Activated T-cell treated with anti-CD3 and anti-CD28 coated beads for 48 hours (primary cell): ENCODE results near the gene FAF1.
"Not testable (repeated sequence)": the region's sequence is repeated elsewhere in the genome, so short reads cannot be mapped to it uniquely, and the experiment has no call there.

ENCODE experiments used
- DNase-seq: peaks from one replicate; pipeline ENCODE4 v3.0.0-alpha.2; 2020; ENCODE audit warnings: low read depth

The FAF1 gene

DNA sequence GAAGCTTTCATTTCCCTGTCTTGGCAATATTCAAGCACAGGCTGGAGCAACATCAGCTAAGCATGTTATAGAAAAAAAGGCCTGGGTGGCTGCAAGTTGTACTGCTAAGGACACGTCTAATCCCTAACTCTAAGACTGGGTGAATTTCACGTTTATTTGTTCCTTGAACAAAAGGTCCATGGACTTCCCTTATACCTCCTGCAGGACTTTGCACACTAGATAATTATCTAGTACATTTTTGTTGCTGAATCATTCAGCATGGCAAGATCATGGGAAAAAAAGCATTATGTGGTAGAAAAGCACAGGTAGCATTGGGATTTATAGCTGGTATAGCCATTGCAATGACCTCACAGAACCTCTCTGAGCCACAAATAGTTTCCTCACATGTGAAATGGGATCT, 406.1 kb downstream of the FAF1 start:
- DNase-seq: no peak

DNA sequence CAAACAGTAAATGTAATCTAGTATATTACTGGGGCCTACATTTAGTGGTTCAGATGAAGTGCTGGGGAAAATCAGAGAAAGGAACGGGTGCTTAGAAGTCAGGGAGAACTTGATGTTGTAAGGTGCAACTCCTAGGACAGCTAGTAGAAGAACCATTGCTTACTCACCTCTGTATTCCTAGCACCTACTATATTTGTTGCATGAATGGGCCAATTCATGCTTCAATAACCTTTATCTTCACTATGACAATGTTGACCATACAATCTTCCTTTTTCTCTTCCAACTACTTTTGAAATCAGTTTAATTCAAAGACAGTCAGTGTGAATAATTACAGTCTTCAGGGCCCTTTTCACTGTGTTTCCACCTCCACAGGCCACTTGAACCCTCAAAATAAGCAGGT, 411.8 kb downstream of the FAF1 start:
- no peak for DNase-seq

DNA sequence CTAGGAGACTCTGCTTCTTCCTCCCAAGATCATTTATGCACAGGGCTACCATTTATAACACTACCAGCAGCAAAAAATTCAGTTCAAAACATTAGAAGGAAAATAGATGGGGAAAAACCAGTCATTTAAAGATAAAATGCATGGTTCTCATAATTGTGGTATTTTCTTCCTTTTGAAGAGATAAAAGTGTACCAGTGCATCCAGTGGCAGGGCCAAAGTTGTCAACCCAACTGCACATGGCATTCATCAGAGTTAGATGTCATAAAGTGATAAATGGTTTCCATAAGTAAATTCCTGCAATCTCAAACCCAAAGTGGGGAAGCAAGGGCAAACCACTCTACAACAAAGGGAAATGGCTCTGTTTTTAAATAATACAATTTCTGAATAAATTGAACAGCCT, 417.7 kb downstream of the FAF1 start:
- no peak for DNase-seq

DNA sequence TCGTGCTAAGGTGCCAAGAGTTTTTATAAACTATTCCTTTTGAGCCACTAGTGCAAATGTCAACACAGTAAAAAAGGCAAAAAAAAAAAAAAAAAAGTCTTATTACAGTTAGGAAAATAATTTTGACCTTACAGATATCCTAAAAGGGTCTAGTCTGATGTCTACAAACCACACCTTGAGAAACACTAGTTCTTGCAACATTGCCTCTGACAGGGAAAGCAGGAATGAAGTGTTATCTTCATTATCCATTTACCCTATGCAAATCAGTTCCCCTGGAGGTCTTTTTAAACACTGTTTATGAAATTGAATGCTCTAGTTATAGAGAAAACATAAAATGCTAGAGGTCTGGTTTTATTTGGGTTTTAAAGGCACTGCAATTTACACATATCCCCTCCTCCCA, 421.6 kb downstream of the FAF1 start:
- DNase-seq: no peak

DNA sequence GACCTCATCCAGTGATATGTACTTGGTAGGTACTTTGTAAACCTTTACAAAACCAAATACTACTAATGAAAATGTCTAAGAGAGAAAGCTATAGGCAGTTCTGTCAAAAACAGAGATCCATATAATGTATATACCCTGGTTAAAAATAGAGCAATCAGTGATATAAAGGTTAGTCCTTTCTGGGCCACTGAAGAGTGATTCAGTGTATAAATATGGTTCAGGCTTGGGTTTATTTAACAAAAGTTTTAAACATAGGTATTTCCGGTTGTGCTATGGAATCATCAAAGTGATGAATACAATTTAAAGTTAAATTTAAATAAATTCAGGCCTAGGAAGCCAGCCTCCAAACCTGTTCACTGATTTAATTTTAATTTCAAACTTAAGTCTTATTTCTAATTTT, 428.5 kb downstream of the FAF1 start:
- no peak for DNase-seq

DNA sequence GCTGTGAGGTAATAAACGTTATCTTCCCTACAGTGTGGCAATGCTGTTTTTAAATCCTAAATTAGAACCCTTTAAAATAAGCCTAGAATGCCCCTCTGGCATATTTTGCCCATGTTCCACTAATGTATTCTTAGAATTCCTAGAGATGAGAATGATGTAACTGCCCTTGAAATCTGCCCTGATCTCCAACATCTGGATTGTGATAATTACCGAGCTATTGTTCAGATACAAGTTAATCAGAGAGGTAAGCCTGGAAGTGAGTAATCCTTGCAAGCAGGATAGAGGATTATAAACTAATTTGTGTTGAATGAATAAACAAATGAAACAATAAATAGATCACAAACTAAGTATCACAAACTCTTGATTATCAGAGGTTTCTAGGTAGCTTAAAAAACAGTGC, 429.0 kb downstream of the FAF1 start:
- no peak for DNase-seq

DNA sequence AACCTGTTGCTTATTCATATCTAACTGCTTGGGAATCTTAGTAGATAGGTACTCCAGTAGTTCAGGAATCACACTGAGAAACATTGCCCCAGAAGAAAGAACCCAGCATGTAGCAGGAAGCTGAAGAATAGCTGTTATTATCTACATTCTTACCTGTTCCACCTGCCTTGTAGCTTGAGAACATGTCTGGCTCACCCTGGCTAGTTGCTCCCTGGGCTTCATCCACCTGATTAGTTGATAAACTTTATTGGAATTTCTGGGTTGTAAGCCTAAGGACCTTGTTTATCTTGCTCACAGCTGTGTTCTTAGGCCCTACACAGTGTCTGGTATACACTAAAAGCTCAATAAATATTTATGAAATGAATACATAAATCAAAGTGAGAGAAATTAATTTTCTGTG, 430.6 kb downstream of the FAF1 start:
- no peak for DNase-seq

DNA sequence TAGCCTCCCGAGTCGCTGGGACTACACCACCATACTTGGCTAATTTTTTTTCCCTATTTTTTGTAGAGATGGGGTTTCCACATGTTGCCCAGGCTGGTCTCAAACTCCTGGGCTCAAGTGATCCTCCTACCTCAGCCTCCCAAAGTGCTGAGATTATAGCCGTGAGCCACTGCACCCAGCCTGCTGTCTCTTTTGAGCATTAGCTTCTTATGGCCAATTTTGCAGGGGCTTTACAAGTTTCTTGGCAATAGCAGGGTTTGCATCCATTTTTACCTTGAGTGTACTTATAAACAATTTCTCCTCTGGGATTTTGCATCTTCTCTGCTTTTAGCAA, 432.1 kb downstream of the FAF1 start:
- DNase-seq: not testable (repeated sequence)

DNA sequence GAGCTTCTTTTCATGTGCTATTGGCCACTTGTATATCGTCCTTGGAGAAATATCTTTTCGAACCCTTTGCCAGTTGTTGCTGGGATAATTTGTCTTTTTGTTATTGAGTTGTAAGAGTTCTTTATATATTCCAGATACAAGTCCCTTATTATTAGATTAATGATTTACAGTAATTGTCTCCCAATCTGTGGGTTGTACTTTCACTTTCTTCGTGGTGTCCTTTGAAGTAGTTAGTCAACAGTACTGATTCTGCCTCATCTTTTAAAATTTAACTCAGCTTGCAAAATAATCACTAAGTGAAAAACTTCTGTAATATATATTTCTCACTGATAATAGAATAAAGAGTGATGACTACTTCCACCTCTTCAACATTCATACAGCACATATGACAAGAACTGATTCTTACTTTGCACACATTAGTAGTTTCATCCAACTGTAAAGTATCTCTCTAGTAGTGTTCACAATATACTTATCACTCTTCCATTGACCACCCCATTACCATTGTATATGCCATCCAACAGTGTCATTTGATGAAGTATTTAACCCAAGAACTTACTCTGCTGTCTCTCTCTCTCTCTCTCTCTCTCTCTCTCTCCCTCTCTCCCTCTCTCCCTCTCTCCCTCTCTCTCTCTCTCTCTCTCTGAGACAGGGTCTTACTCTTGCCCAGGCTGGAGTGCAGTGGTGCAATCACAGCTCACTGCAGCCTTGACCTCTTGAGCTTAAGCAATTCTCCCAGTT, 432.6 kb downstream of the FAF1 start:
- no peak for DNase-seq

DNA sequence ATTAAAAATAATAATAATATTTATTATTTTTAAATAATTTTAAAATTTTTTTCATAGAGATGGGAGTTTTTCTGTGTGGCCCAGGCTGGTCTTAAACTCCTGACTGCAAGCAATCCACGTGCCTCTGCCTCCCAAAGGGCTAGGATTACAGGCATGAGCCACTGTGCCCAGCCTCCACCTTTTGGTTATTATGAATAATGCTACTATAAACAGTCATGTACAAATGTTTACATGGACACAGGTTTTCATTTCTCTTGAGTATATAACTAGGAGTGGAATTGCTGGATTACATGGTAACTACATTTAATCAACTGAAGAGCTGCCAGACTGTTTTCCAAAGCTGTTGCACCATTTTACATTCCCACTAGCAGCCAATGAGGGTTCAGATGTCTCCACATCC, 433.6 kb downstream of the FAF1 start:
- no peak for DNase-seq

DNA sequence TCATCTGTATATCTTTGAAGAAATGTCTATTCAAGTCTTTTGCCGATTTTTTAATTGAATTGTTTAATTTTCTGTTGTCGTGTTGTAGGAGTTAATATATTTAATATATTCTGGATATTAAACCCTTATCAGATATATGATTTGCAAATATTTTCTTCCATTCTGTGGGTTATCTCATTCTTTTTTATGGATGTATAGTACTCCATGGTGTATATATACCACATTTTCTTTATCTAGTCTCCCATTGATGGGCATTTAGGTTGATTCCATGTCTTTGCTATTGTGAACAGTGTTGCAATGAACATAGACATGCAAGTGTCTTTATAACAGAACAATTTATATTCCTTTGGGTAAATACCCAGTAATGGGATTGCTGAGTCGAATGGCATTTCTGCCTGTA, 436.5 kb downstream of the FAF1 start:
- no peak for DNase-seq

DNA sequence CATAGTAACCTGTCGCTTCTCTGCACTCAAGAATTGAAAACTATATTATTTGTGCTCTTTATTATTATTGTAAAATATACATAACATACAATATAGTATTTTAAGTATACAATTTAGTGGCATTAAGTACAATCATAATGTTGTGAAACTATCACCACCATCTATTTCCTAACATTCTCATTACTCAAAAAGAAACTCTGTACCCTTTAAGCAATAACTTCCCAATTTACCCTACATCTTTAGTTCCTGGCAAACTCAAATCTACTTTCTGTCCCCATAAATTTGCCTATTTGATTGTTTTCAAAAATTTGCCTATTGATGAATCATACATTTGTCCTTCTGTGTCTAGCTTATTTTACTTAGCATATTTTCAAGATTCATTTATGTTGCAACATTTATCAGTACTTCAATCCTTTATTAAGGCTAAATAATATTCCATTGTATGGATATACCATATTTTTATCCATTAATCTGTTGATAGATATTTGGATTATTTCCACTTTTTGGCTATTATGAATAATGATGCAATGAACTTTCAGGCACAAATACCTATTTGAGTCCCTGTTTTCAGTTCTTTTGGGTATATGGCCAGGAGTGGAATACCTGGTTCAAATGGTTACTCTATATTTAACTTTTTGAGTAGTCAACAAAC, 437.2 kb downstream of the FAF1 start:
- no peak for DNase-seq

DNA sequence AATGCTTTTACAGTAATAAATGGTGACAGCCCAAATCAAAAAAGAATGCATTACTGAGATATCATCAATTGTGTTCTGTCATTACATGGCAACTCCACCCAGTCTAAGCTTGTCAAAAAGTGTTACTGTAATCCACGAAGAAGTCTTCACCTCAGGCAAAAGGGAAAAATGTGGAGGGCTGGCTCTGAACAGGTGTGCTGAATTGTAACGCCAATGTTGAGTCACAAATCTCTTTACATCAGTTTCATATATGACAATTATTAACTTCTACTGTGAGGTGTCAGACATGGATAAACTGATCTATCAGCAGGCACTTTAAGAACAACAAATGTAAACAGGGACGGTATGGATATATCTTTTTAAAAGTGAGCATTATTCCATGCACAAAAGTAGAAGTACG, 438.4 kb downstream of the FAF1 start:
- DNase-seq: no peak

DNA sequence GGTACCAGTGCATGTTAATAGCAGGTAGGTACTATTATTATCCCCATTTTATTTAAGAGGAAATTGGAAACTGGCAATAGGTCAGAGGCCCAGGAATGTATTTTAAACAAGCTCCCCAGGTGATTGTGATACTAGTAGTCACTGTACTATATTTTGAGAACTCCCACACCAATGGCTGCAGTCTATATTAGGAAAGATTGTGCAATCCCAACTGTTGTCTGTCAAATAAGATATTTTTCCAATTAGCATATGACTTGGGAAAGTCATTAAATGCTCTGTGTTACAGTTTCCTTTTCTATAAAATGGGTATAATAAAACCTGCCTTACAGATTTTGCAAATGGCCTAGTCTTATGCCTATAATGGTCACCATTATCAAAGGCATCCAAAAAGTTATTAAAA, 442.6 kb downstream of the FAF1 start:
- no peak for DNase-seq

DNA sequence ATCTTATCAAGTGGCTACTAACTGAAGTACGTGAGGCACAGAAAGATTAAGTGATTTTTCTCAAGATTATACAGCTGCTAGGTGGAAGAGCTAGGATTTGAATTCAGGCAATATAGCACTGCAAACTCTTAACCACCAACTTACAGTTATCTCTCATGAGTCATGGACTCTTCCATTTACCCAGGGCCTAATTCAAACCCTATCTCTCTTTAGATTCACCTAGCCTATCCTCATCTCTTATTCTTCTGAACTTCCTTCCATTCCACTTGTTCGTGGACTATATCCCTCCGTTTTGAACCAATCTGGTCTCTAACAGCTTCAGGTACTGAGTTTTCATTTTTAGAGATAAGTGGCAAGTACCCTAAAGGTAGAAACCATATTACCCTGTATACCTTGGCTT, 444.0 kb downstream of the FAF1 start:
- DNase-seq: no peak

DNA sequence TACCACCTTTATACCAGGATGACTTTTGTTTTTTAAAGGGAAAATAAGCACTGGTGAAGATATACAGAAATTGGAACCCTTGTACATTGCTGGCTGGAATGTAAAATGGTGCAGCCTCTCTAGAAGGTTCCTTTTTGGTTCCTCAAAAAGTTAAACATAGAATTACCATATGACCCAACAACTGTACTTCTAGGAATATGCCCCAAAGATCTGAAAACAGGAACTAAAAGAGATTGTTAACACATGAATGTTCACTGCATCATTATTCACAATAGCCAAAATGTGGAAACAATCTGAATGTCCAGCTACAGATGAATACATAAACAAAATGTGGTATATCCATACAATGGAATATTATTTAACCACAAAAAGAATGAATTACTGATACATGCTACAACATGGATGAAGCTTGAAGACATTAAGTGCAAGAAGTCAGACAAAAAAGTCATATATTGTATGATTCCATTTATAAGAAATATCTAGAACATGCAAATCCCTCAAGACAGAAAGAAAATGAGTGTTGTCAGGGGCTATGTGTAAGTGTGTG, 452.0 kb downstream of the FAF1 start:
- no peak for DNase-seq

DNA sequence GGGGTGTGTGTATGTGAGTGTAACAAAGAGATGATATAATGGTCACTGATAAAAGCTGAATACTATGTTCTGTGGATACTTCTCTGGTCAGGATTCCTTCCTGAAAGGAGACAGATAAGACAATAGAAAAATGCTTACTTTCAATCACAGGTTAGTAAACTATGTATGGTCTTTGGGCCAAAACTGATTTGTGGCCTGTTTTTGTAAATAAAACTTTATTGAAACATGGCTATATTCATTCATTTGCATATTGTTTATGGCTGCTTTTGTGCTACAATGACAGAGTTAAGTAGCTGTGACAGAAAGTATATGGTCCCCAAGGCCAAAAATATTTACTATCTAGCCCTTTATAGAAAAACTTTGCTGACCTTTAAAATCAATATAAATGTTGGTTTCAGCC, 454.6 kb downstream of the FAF1 start:
- DNase-seq: no peak

DNA sequence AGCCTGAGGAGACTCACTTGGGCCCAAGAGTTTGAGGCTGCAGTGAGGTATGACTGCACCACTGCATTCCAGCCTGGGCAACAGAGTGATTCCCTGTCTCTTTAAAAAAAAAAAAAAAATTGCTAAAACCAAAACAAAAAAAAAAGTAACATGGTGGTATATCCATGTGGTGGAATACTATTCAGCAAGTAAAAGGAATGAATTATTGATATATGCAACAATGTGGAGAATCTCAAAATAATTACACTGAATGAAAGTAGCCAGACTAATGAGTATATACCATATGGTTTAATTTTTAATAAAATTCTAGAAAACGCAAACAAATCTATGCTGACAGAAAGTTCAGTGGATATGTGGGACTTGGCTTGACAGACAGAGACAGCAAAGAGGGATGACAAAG, 456.6 kb downstream of the FAF1 start:
- DNase-seq: no peak

DNA sequence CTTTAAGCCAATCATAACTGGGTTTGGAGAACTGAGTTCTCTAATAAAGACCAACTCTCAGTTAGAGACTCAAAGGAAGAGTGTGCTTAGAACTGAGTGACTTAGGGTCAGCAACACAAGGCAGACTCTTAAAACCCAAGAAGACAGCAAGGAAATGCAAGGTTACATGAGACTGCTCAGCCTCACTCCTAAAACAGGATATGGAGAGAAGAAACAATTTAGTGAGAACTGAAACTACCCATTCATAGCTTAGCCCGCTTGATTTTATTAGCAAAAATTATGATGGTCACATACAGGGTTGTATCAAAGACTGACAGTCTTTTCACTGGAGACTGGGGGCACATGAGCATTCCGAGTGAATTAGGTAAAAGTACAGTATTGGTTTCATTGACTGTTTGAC, 457.9 kb downstream of the FAF1 start:
- DNase-seq: no peak

DNA sequence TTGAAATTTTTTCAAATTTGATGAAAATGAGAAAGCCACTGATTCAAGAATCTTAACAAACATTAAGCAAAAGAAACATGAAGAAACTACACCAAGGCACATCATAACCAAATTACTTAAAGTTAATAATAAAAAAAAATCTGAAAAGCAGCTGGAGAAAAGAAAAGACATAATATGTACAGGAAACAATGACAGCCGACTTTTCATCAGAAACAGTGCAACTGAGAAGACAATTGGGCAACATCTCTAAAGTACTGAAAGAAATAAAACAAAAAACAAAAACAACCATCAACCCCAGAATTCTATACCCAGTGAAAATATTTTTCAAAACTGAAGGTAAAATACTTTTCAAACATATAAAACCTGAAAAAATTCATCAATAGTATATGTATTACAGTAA, 463.1 kb downstream of the FAF1 start:
- no peak for DNase-seq

DNA sequence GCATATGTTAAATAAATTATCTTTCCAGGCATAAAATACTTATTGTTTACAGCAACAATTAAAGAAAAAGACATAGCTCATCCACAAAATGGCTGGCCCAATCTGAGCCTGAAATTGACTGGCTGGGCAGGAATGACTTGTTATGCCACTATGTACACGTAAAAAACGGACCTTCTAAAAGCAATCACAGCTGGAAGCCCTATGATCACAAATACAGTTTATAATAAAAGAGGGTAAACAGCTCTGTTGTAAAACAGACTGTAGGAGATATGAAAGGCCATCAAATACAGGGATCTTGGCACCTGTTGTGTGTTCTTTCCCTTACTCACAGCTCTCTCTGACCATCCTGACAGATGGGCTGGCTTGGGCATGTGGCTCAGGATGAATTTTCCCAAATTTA, 466.4 kb downstream of the FAF1 start:
- DNase-seq: no peak

DNA sequence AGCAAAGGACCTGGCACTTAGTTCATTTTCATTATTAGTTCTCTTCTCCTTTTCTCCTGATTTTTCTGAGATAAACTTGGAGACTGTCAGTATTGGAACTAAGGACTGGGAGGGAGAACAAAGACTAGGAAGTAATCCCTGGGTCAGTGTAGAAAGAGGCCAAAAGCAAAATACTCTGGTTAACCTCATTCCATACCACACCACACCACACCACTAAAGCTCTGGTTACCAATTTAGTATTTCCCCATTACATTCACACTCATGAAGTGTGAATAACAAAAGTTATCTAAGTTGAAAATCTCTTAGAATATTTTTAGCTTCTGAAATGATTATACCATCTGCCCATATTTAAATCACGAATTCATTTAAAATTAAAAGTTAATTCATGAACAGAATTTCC, 467.9 kb downstream of the FAF1 start:
- DNase-seq: no peak

DNA sequence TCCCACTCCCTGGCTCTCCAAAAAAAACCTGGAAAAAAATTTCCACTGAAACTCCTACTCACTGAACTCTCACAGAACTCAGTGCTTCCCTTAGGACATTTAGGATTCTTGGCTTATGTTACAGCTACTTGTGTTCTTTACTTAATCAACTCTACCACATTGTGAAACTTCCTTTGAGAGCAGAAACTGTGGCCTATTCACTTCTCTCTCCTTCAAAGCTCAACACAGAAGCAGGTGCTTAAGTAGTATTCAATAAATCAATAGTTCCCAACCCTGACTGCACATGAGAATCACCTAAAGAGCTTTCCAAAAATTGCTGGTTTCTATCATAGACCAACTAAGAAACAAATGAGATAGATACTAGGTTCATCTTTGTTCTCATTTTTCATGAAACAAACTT, 468.9 kb downstream of the FAF1 start:
- no peak for DNase-seq

DNA sequence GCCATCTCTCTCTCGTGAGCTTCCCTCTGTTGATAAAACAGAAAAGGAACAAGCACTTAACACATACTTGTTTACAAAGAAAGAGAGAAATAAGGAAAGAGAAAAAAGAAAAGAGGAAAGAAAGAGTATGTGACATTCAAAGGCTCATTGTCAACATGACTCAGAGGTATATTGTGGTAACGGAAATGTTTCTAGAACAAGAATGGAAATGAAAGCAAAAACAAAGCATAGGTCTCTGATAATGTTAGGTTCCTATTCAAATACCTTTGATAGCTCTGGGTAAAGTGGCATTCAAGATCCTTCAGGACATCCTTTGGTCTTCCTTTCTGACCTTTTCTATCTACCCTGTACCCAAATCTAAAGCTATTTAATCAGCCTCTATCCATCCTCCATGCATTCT, 469.4 kb downstream of the FAF1 start:
- DNase-seq: no peak
